ENCODE data around the gene RNF17.

The RNF17 gene

GRCh38 chr13:24875566-24875965, 111.6 kb downstream of the RNF17 start:
- TF ChIP-seq CTCF (IDR thresholded peaks at IDR 0.05; ENCODE audit: insufficient read depth, low read length, missing control alignments): no peak
- H3K4me3 ChIP-seq (ENCODE audit: low read depth, low read length): no peak overlapping the region
- ChIA-PET POLR2A (no interaction called here), CTCF (interaction anchor here (0.9 kb wide), 1 partner anchor 10 kb away, joined by 3 read pairs; no protein-coding TSS in a partner anchor)
- no peak for DNase-seq (ENCODE audit: low read depth, low spot score)

- DNase-seq (ENCODE audit: low read depth, low spot score): no peak
- ChIA-PET POLR2A (no interaction called here), CTCF (interaction anchor here (1.0 kb wide), 1 partner anchor 11 kb away, joined by 3 read pairs; no protein-coding TSS in a partner anchor)
- TF ChIP-seq CTCF (IDR thresholded peaks at IDR 0.05; ENCODE audit: insufficient read depth, low read length, missing control alignments): no peak
- H3K4me3 ChIP-seq (ENCODE audit: low read depth, low read length): no peak overlapping the region
Measured at GRCh38 chr13:24877531-24877930, 113.6 kb downstream of the RNF17 start.

- no peak overlapping the region for H3K4me3 ChIP-seq (ENCODE audit: low read depth, low read length)
- CTCF ChIA-PET: no interaction called here
- POLR2A ChIA-PET: no interaction called here
Measured at GRCh38 chr13:24878340-24878739, 114.4 kb downstream of the RNF17 start.

GRCh38 chr13:24882665-24883064, 118.7 kb downstream of the RNF17 start:
- TF ChIP-seq CTCF (IDR thresholded peaks at IDR 0.05; ENCODE audit: insufficient read depth, low read length, missing control alignments): no peak
- ChIA-PET POLR2A (no interaction called here), CTCF (interaction anchor here (0.7 kb wide), 1 partner anchor 21 kb away, joined by 3 read pairs; no protein-coding TSS in a partner anchor)
- DNase-seq (ENCODE audit: low read depth, low spot score): no peak
- H3K4me3 ChIP-seq (ENCODE audit: low read depth, low read length): no peak overlapping the region

More at GRCh38 chr13:24878340-24878739, 114.4 kb downstream of the RNF17 start:
- DNase-seq (ENCODE audit: low read depth, low spot score): no peak
- no peak for TF ChIP-seq CTCF (IDR thresholded peaks at IDR 0.05; ENCODE audit: insufficient read depth, low read length, missing control alignments)

- POLR2A ChIA-PET: interaction anchor here (0.7 kb wide), 1 partner anchor 1540 kb away, joined by 3 read pairs; no protein-coding TSS in a partner anchor
- no peak for TF ChIP-seq CTCF (IDR thresholded peaks at IDR 0.05; ENCODE audit: insufficient read depth, low read length, missing control alignments)
- no peak for DNase-seq (ENCODE audit: low read depth, low spot score)
- CTCF ChIA-PET: no interaction called here
- no peak overlapping the region for H3K4me3 ChIP-seq (ENCODE audit: low read depth, low read length)
Measured at GRCh38 chr13:24887759-24888158, 123.8 kb downstream of the RNF17 start.

GRCh38 chr13:24888291-24888931, 124.4 kb downstream of the RNF17 start:
- no peak for DNase-seq (ENCODE audit: low read depth, low spot score)
- CTCF ChIA-PET: interaction anchor here (0.9 kb wide), 1 partner anchor 11 kb away, joined by 3 read pairs; no protein-coding TSS in a partner anchor
- POLR2A ChIA-PET: interaction anchor here (0.7 kb wide), 1 partner anchor 1540 kb away, joined by 3 read pairs; no protein-coding TSS in a partner anchor
- H3K4me3 ChIP-seq (ENCODE audit: low read depth, low read length): no peak overlapping the region
- TF ChIP-seq CTCF (IDR thresholded peaks at IDR 0.05; ENCODE audit: insufficient read depth, low read length, missing control alignments): no peak
